HEK293 (cell line): ENCODE results near the gene RINL.

Experiments
- ZBTB21 ChIP-seq: fragments of 450-650 bp; formaldehyde crosslinking; IDR thresholded peaks from 2 replicates; pipeline ENCODE4 v1.5.1; 2017; ENCODE audit warnings: missing biosample characterization, missing genetic modification characterization
- ZEB2 ChIP-seq: fragments of 450-650 bp; formaldehyde crosslinking; IDR thresholded peaks from 2 replicates; pipeline ENCODE4 v1.5.1; 2016; ENCODE audit warnings: missing biosample characterization, missing genetic modification characterization
- ZNF121 ChIP-seq: fragments of 450-650 bp; formaldehyde crosslinking; IDR thresholded peaks from 2 replicates; pipeline ENCODE4 v1.5.1; 2016; ENCODE audit warnings: missing biosample characterization, missing genetic modification characterization
- ZNF404 ChIP-seq: fragments of 450-650 bp; formaldehyde crosslinking; IDR thresholded peaks from 2 replicates; pipeline ENCODE4 v1.5.1; 2017; ENCODE audit warnings: missing biosample characterization, missing genetic modification characterization
- ZNF792 ChIP-seq: fragments of 450-650 bp; formaldehyde crosslinking; IDR thresholded peaks from 2 replicates; pipeline ENCODE4 v1.5.1; 2016; ENCODE audit warnings: missing biosample characterization, missing genetic modification characterization
- TF ChIP-seq, protein P1 (sequence below): fragments of 450-650 bp; formaldehyde crosslinking; IDR thresholded peaks from 2 replicates; pipeline ENCODE4 v1.5.1; 2016; ENCODE audit warnings: missing biosample characterization, missing genetic modification characterization
- TF ChIP-seq, protein P2 (sequence below): fragments of 450-650 bp; formaldehyde crosslinking; IDR thresholded peaks from 2 replicates; pipeline ENCODE4 v1.5.1; 2016; ENCODE audit warnings: missing biosample characterization, missing genetic modification characterization, low read depth
- TF ChIP-seq, protein P3 (sequence below): fragments of 450-650 bp; formaldehyde crosslinking; IDR thresholded peaks from 2 replicates; pipeline ENCODE4 v1.5.1; 2016; ENCODE audit warnings: missing biosample characterization, missing genetic modification characterization

DNA sequence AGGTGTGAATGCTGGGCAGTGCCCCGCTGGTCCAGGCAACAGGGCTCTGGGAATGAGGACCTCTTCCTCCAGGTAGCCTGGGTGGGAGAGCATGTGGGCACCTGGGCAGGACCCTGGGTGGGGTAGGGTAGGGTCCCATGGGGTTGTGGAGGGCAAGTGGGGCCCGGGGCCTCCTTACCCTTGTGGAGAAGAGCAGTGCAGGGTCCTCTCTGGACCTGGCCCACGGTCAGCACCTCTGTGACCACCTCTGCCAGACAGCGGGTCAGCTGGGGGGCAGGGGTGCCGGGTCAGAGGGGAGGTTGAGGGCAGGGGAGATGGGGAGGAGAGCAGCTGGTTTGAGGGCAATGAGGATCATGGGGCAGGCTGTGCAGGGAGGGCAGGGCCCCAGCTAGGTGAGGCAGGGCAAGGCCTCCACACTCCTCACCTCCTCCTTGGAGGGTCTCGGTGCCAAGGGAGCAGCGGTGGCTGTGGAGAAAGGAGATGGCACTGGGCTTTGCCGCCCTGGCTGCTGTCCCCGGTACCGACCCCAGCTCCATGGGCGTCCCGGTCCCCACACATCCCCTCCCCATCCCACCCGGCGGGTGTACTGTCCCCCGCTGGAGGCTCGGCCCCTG lies 33.4 kb upstream of the RINL start:
- no peak for TF ChIP-seq ZNF121 (tag by site-specific recombination)
- TF ChIP-seq, protein P1, sequence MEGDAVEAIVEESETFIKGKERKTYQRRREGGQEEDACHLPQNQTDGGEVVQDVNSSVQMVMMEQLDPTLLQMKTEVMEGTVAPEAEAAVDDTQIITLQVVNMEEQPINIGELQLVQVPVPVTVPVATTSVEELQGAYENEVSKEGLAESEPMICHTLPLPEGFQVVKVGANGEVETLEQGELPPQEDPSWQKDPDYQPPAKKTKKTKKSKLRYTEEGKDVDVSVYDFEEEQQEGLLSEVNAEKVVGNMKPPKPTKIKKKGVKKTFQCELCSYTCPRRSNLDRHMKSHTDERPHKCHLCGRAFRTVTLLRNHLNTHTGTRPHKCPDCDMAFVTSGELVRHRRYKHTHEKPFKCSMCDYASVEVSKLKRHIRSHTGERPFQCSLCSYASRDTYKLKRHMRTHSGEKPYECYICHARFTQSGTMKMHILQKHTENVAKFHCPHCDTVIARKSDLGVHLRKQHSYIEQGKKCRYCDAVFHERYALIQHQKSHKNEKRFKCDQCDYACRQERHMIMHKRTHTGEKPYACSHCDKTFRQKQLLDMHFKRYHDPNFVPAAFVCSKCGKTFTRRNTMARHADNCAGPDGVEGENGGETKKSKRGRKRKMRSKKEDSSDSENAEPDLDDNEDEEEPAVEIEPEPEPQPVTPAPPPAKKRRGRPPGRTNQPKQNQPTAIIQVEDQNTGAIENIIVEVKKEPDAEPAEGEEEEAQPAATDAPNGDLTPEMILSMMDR (tag by site-specific recombination): no peak
- TF ChIP-seq, protein P2, sequence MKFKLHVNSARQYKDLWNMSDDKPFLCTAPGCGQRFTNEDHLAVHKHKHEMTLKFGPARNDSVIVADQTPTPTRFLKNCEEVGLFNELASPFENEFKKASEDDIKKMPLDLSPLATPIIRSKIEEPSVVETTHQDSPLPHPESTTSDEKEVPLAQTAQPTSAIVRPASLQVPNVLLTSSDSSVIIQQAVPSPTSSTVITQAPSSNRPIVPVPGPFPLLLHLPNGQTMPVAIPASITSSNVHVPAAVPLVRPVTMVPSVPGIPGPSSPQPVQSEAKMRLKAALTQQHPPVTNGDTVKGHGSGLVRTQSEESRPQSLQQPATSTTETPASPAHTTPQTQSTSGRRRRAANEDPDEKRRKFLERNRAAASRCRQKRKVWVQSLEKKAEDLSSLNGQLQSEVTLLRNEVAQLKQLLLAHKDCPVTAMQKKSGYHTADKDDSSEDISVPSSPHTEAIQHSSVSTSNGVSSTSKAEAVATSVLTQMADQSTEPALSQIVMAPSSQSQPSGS (tag by site-specific recombination): no peak
- TF ChIP-seq, protein P3, sequence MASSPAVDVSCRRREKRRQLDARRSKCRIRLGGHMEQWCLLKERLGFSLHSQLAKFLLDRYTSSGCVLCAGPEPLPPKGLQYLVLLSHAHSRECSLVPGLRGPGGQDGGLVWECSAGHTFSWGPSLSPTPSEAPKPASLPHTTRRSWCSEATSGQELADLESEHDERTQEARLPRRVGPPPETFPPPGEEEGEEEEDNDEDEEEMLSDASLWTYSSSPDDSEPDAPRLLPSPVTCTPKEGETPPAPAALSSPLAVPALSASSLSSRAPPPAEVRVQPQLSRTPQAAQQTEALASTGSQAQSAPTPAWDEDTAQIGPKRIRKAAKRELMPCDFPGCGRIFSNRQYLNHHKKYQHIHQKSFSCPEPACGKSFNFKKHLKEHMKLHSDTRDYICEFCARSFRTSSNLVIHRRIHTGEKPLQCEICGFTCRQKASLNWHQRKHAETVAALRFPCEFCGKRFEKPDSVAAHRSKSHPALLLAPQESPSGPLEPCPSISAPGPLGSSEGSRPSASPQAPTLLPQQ (tag by site-specific recombination): no peak
- no peak for TF ChIP-seq ZEB2
- TF ChIP-seq ZBTB21 (tag by site-specific recombination): no peak
- no peak for TF ChIP-seq ZNF404 (tag by site-specific recombination)
- no peak for TF ChIP-seq ZNF792 (tag by site-specific recombination)
